GM12801 (cell line): Measurements from ENCODE around the gene GPR176.

Experiments used
- CTCF ChIP-seq: IDR thresholded peaks from one replicate; pipeline ENCODE4 v1.5.1; 2011; ENCODE audit warnings: control low read depth; ENCODE audit not compliant: insufficient read length; ENCODE audit errors: extremely low read depth

The GPR176 gene

GRCh38 chr15:39826975-39827374 lies 93.1 kb downstream of the GPR176 start:
- no peak for TF ChIP-seq CTCF

- no peak for TF ChIP-seq CTCF
Measured at GRCh38 chr15:39823634-39824033, 96.4 kb downstream of the GPR176 start.

GRCh38 chr15:39820050-39820602 lies 99.9 kb downstream of the GPR176 start:
- TF ChIP-seq CTCF, result no peak

GRCh38 chr15:39819533-39819932 lies 100.5 kb downstream of the GPR176 start:
- no peak for TF ChIP-seq CTCF

- no peak for TF ChIP-seq CTCF
Measured at GRCh38 chr15:39817892-39818291, 102.2 kb downstream of the GPR176 start.

- TF ChIP-seq CTCF, result no peak
Measured at GRCh38 chr15:39814489-39814888, 105.6 kb downstream of the GPR176 start.

GRCh38 chr15:39808909-39809308 lies 111.2 kb downstream of the GPR176 start:
- TF ChIP-seq CTCF, result no peak
